ENCODE measurements around the gene KLHL6. TPM values are rescaled to one million over a fixed set of nuclear protein-coding genes. Genes with fewer than 3 reads are reported as not detected.

The KLHL6 gene
- total and polyA plus RNA-seq, 4 donors = 0.42 to 3.8 (median 1.0) TPM

- H3K27me3 ChIP-seq (ENCODE audit: control insufficient read depth in 4 of 4, insufficient read depth in 4 of 4, low read length in 3 of 4) = no peaks in the 10 kb centered on the region
- WGBS = 54% methylated on average over 1 of the region's 1 CpG
- H3K9ac ChIP-seq (ENCODE audit: low read depth in 1 of 2, low read length in 2 of 2) = no peak overlapping the region
- peaks cover 0 to 6% (median 4%) of the 10 kb centered on the region in 4 donors for H3K9me3 ChIP-seq (ENCODE audit: control insufficient read depth in 4 of 4, low read length in 3 of 4)
- no peak overlapping the region for H3K4me3 ChIP-seq (ENCODE audit: low read depth in 1 of 3, low read length in 3 of 3)
- no peak for DNase-seq (ENCODE audit: low spot score)
- TF ChIP-seq FOXA2 (IDR thresholded peaks at IDR 0.05) (no peak), TAF1 (conservative IDR thresholded peaks at IDR 0.05) (no peak), CTCF (IDR thresholded peaks at IDR 0.05; ENCODE audit: low read depth, low read length, missing input control) (no peak), ZBTB33 (IDR thresholded peaks at IDR 0.05) (no peak), REST (IDR thresholded peaks at IDR 0.05) (no peak), ATF3 (IDR thresholded peaks at IDR 0.05) (no peak), RXRA (IDR thresholded peaks at IDR 0.05) (no peak), YY1 (IDR thresholded peaks at IDR 0.05) (no peak), JUND (IDR thresholded peaks at IDR 0.05) (no peak), GABPA (IDR thresholded peaks at IDR 0.05 in 1 of 2, conservative IDR thresholded peaks at IDR 0.05 in 1 of 2) (no peak), SP1 (IDR thresholded peaks at IDR 0.05) (no peak), FOXA1 (IDR thresholded peaks at IDR 0.05) (no peak), RAD21 (IDR thresholded peaks at IDR 0.05) (no peak)
- H3K4me1 ChIP-seq (ENCODE audit: control insufficient read depth in 4 of 4, insufficient read depth in 4 of 4, low read length in 3 of 4) = no peaks in the 10 kb centered on the region
- H3K36me3 ChIP-seq (ENCODE audit: control insufficient read depth in 4 of 4, insufficient read depth in 3 of 4, low read depth in 1 of 4, low read length in 3 of 4) = no peaks in the 10 kb centered on the region
- no peak overlapping the region for H3K27ac ChIP-seq (ENCODE audit: low read depth in 1 of 2, low read length in 2 of 2)
Measured at GRCh38 chr3:183597959-183598358, 42.5 kb upstream of the KLHL6 start.

GRCh38 chr3:183594636-183595035 lies 39.1 kb upstream of the KLHL6 start:
- Histone ChIP-seq H3K4me1 (ENCODE audit: control insufficient read depth in 4 of 4, insufficient read depth in 4 of 4, low read length in 3 of 4) (no peaks in the 10 kb centered on the region), H3K9ac (ENCODE audit: low read depth in 1 of 2, low read length in 2 of 2) (no peak overlapping the region), H3K9me3 (ENCODE audit: control insufficient read depth in 4 of 4, low read length in 3 of 4) (peaks cover 0 to 6% (median 4%) of the 10 kb centered on the region in 4 donors), H3K36me3 (ENCODE audit: control insufficient read depth in 4 of 4, insufficient read depth in 3 of 4, low read depth in 1 of 4, low read length in 3 of 4) (no peaks in the 10 kb centered on the region), H3K27ac (ENCODE audit: low read depth in 1 of 2, low read length in 2 of 2) (no peak overlapping the region), H3K4me3 (ENCODE audit: low read depth in 1 of 3, low read length in 3 of 3) (no peak overlapping the region), H3K27me3 (ENCODE audit: control insufficient read depth in 4 of 4, insufficient read depth in 4 of 4, low read length in 3 of 4) (no peaks in the 10 kb centered on the region)
- 96% methylated on average over 2 of the region's 2 CpGs for WGBS
- no peak for DNase-seq (ENCODE audit: low spot score)
- TF ChIP-seq ATF3 (IDR thresholded peaks at IDR 0.05) = no peak
- TF ChIP-seq ZBTB33 (IDR thresholded peaks at IDR 0.05) = no peak
- TF ChIP-seq JUND (IDR thresholded peaks at IDR 0.05) = no peak
- no peak for TF ChIP-seq NR2F2 (IDR thresholded peaks at IDR 0.05)
- no peak for TF ChIP-seq RXRA (IDR thresholded peaks at IDR 0.05)
- no peak for TF ChIP-seq RAD21 (IDR thresholded peaks at IDR 0.05)

Measured in liver (tissue), 9 donors.